ENCODE data around the gene MPL. TPM values are rescaled to one million over a fixed set of nuclear protein-coding genes. Genes with fewer than 3 reads are reported as not detected.

The MPL gene
- total RNA-seq, 1 experiment from 2014 or later = not detected

DNA sequence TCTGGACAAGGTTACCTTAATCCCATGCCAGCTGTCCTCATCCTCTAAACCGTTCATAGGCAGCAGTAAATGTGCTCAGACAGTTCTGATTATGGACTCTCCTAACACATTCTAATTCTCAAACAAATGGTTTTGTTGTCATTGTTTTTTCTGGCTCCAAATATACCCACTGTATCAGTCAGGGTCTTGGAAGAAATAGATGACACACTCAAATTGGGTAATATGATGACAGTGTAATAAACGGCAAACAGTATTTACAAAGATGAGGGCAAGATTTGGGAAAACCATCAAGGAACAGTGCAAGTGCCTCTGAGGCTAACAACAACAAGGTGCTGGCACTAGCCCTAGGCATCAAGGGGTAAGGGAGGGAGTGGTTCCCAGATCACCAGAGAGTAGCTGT lies 16.9 kb downstream of the MPL start:
- BruUV-seq (replicated peaks) = no TSS peak
- ChIA-PET POLR2A (no interaction called here), CTCF (no interaction called here), RAD21 (ENCODE audit: low non-redundant PET in 1 of 2, low total read pairs in 2 of 2, uncharacterized antibody in 2 of 2, unreplicated experiment in 2 of 2) (no interaction called here)
- Histone ChIP-seq H3K9me3 (ENCODE audit: control insufficient read depth in 1 of 2, insufficient read depth in 1 of 2, low read depth in 1 of 2, low read length in 2 of 2) (no peaks in the 10 kb centered on the region), H3K79me2 (ENCODE audit: insufficient read depth, low read length) (peaks cover 7% of the 10 kb centered on the region), H3K4me2 (ENCODE audit: low read length) (no peak overlapping the region), H3K9me2 (ENCODE audit: insufficient read depth) (no peaks in the 10 kb centered on the region), H3K4me1 (ENCODE audit: control insufficient read depth in 1 of 2, insufficient read depth in 2 of 2, low read length in 2 of 2) (peaks cover 10 to 20% of the 10 kb centered on the region in 2 experiments), H3K9ac (ENCODE audit: low read length) (no peak overlapping the region), H3K4me3 (replicated peaks in 1 of 2; ENCODE audit: low read depth in 1 of 2, low read length in 2 of 2) (no peak overlapping the region), H4K20me1 (ENCODE audit: insufficient read depth) (no peaks in the 10 kb centered on the region), H3K27me3 (ENCODE audit: insufficient read depth, low read length) (no peaks in the 10 kb centered on the region), H2AFZ (ENCODE audit: low read depth, low read length, poor library complexity, severe bottlenecking) (no peak overlapping the region), H3K27ac (ENCODE audit: low read depth, low read length) (no peak overlapping the region), H3K36me3 (ENCODE audit: control insufficient read depth in 1 of 2, insufficient read depth in 2 of 2, low read length in 2 of 2) (peaks cover 0 to 2% of the 10 kb centered on the region in 2 experiments; a peak in 1 of 4 replicates)
- TF ChIP-seq SIN3A (IDR thresholded peaks at IDR 0.05; ENCODE audit: low read depth) (no peak), CBX3 (IDR thresholded peaks at IDR 0.05; ENCODE audit: low read depth) (no peak), EZH2phosphoT487 (IDR thresholded peaks at IDR 0.05; ENCODE audit: borderline replicate concordance) (no peak)
- TF ChIP-seq, protein P1, sequence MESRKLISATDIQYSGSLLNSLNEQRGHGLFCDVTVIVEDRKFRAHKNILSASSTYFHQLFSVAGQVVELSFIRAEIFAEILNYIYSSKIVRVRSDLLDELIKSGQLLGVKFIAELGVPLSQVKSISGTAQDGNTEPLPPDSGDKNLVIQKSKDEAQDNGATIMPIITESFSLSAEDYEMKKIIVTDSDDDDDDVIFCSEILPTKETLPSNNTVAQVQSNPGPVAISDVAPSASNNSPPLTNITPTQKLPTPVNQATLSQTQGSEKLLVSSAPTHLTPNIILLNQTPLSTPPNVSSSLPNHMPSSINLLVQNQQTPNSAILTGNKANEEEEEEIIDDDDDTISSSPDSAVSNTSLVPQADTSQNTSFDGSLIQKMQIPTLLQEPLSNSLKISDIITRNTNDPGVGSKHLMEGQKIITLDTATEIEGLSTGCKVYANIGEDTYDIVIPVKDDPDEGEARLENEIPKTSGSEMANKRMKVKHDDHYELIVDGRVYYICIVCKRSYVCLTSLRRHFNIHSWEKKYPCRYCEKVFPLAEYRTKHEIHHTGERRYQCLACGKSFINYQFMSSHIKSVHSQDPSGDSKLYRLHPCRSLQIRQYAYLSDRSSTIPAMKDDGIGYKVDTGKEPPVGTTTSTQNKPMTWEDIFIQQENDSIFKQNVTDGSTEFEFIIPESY (IDR thresholded peaks at IDR 0.05; ENCODE audit: extremely low read depth, insufficient replicate concordance, low read length) = no peak
- intact Hi-C loops (cut with micrococcal nuclease) = no loop called here
- ATAC-seq (no peak), DNase-seq (ENCODE audit: low read depth, low spot score) (no peak)

DNA sequence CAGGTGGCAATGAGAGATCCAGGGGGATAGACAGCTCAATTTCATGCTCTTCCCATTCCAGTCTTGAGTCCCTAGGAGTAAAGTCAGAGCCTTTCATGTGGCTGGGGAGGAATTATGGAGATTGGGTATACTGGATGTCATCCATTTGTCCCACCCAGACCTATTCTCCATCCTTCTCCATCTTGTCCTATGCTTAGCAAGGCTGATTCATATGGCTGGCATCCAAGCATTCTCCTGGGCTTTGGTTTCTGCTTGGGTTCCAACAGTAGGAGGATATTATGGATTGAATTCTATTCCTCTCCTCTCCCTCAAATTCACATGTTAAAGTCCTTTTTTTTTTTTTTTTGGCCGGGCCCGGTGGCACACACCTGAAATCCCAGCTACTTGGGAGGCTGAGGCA lies 17.3 kb downstream of the MPL start:
- Histone ChIP-seq H3K27me3 (ENCODE audit: insufficient read depth, low read length) (no peaks in the 10 kb centered on the region), H3K4me1 (ENCODE audit: control insufficient read depth in 1 of 2, insufficient read depth in 2 of 2, low read length in 2 of 2) (peaks cover 9 to 20% of the 10 kb centered on the region in 2 experiments), H3K79me2 (ENCODE audit: insufficient read depth, low read length) (peaks cover 12% of the 10 kb centered on the region), H3K4me3 (replicated peaks in 1 of 2; ENCODE audit: low read depth in 1 of 2, low read length in 2 of 2) (no peak overlapping the region), H3K4me2 (ENCODE audit: low read length) (no peak overlapping the region), H4K20me1 (ENCODE audit: insufficient read depth) (no peaks in the 10 kb centered on the region), H3K9me3 (ENCODE audit: control insufficient read depth in 1 of 2, insufficient read depth in 1 of 2, low read depth in 1 of 2, low read length in 2 of 2) (no peaks in the 10 kb centered on the region), H3K9ac (ENCODE audit: low read length) (no peak overlapping the region), H3K27ac (ENCODE audit: low read depth, low read length) (no peak overlapping the region), H3K9me2 (ENCODE audit: insufficient read depth) (no peaks in the 10 kb centered on the region), H2AFZ (ENCODE audit: low read depth, low read length, poor library complexity, severe bottlenecking) (no peak overlapping the region), H3K36me3 (ENCODE audit: control insufficient read depth in 1 of 2, insufficient read depth in 2 of 2, low read length in 2 of 2) (peaks cover 0 to 6% of the 10 kb centered on the region in 2 experiments; a peak in 1 of 4 replicates)
- RAD21 ChIA-PET (ENCODE audit: low non-redundant PET in 1 of 2, low total read pairs in 2 of 2, uncharacterized antibody in 2 of 2, unreplicated experiment in 2 of 2) = no interaction called here
- POLR2A ChIA-PET = no interaction called here
- intact Hi-C loops (cut with micrococcal nuclease) = no loop called here
- CTCF ChIA-PET = no interaction called here
- no TSS peak for BruUV-seq (replicated peaks)
- DNase-seq (ENCODE audit: low read depth, low spot score) (no peak), ATAC-seq (no peak)
- no peak for TF ChIP-seq FOSL1 (IDR thresholded peaks at IDR 0.05; ENCODE audit: low read depth)
- TF ChIP-seq, protein P2, sequence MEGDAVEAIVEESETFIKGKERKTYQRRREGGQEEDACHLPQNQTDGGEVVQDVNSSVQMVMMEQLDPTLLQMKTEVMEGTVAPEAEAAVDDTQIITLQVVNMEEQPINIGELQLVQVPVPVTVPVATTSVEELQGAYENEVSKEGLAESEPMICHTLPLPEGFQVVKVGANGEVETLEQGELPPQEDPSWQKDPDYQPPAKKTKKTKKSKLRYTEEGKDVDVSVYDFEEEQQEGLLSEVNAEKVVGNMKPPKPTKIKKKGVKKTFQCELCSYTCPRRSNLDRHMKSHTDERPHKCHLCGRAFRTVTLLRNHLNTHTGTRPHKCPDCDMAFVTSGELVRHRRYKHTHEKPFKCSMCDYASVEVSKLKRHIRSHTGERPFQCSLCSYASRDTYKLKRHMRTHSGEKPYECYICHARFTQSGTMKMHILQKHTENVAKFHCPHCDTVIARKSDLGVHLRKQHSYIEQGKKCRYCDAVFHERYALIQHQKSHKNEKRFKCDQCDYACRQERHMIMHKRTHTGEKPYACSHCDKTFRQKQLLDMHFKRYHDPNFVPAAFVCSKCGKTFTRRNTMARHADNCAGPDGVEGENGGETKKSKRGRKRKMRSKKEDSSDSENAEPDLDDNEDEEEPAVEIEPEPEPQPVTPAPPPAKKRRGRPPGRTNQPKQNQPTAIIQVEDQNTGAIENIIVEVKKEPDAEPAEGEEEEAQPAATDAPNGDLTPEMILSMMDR (IDR thresholded peaks at IDR 0.05 in 2 of 3, conservative IDR thresholded peaks at IDR 0.05 in 1 of 3; ENCODE audit: borderline replicate concordance in 1 of 3, insufficient read depth in 1 of 3, low read depth in 2 of 3, low read length in 2 of 3) = no peak
- TF ChIP-seq YY1 (IDR thresholded peaks at IDR 0.05; ENCODE audit: extremely low read depth, insufficient replicate concordance, low read depth, low read length) = no peak
- TF ChIP-seq POLR2AphosphoS5 (IDR thresholded peaks at IDR 0.05; ENCODE audit: low read depth, low read length) = no peak
- TF ChIP-seq, protein P3, sequence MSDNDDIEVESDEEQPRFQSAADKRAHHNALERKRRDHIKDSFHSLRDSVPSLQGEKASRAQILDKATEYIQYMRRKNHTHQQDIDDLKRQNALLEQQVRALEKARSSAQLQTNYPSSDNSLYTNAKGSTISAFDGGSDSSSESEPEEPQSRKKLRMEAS (IDR thresholded peaks at IDR 0.05) = no peak
- no peak for TF ChIP-seq CBX3 (IDR thresholded peaks at IDR 0.05; ENCODE audit: low read depth)
- TF ChIP-seq, protein P1 (IDR thresholded peaks at IDR 0.05; ENCODE audit: extremely low read depth, insufficient replicate concordance, low read length) = no peak
- TF ChIP-seq SIN3A (IDR thresholded peaks at IDR 0.05; ENCODE audit: low read depth) = no peak
- TF ChIP-seq ELF1 (IDR thresholded peaks at IDR 0.05; ENCODE audit: borderline replicate concordance, low read depth) = no peak
- TF ChIP-seq EZH2phosphoT487 (IDR thresholded peaks at IDR 0.05; ENCODE audit: borderline replicate concordance) = no peak
- no peak for TF ChIP-seq EGR1 (IDR thresholded peaks at IDR 0.05; ENCODE audit: low read depth)
- TF ChIP-seq EZH2 (IDR thresholded peaks at IDR 0.05) = no peak
- no peak for TF ChIP-seq CEBPB (IDR thresholded peaks at IDR 0.05; ENCODE audit: low read depth)
- no peak for TF ChIP-seq SRF (IDR thresholded peaks at IDR 0.05; ENCODE audit: low read depth)
- no peak for TF ChIP-seq POLR2A (IDR thresholded peaks at IDR 0.05; ENCODE audit: borderline replicate concordance, extremely low read depth, insufficient read depth, insufficient read length)
